Measurements from ENCODE around the gene GTF3C1.

GTF3C1 gene

DNA sequence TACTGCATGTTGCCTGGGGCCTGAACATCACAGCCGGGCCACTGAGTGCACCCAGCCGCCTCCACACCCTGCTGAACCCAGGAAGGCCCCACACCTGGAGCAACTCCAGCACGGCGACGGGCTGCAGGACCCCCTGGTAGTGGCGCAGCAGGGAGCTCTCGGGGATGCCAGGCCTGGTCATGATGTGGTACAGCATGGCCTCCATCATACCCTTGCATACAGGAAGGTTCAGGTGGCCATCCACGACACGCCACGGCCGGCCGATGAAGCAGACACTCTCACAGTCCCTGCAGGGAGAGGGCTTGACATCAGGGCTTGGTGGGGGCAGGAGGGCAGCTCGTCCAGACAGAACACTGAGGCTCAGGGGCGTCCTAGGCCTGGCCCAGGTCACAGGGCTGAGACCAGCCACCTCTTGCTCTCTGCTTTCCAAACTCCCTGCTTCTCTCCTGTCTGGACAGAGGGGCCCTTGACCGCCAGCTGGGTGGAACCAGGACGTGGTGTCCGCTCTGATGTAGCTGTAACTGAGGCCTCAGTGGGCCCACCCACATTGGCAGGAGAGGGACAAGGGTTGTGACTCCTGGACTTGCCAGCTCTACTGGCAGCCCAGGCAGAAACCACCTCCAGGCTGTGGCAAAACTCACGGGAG is 87.4 kb downstream of the GTF3C1 start:
- no peak for DNase-seq (ENCODE audit: extremely low spot score)
- CTCF ChIA-PET = interaction anchor here (0.7 to 1.6 kb wide), 7 partner anchors 95 to 308 kb away, joined by 3 to 7 read pairs (median 4); no protein-coding TSS in a partner anchor
- TF ChIP-seq, protein P1, sequence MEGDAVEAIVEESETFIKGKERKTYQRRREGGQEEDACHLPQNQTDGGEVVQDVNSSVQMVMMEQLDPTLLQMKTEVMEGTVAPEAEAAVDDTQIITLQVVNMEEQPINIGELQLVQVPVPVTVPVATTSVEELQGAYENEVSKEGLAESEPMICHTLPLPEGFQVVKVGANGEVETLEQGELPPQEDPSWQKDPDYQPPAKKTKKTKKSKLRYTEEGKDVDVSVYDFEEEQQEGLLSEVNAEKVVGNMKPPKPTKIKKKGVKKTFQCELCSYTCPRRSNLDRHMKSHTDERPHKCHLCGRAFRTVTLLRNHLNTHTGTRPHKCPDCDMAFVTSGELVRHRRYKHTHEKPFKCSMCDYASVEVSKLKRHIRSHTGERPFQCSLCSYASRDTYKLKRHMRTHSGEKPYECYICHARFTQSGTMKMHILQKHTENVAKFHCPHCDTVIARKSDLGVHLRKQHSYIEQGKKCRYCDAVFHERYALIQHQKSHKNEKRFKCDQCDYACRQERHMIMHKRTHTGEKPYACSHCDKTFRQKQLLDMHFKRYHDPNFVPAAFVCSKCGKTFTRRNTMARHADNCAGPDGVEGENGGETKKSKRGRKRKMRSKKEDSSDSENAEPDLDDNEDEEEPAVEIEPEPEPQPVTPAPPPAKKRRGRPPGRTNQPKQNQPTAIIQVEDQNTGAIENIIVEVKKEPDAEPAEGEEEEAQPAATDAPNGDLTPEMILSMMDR (IDR thresholded peaks at IDR 0.05; ENCODE audit: control extremely low read depth, extremely low read depth, low read depth, missing control alignments) = no peak
- POLR2A ChIA-PET = no interaction called here

DNA sequence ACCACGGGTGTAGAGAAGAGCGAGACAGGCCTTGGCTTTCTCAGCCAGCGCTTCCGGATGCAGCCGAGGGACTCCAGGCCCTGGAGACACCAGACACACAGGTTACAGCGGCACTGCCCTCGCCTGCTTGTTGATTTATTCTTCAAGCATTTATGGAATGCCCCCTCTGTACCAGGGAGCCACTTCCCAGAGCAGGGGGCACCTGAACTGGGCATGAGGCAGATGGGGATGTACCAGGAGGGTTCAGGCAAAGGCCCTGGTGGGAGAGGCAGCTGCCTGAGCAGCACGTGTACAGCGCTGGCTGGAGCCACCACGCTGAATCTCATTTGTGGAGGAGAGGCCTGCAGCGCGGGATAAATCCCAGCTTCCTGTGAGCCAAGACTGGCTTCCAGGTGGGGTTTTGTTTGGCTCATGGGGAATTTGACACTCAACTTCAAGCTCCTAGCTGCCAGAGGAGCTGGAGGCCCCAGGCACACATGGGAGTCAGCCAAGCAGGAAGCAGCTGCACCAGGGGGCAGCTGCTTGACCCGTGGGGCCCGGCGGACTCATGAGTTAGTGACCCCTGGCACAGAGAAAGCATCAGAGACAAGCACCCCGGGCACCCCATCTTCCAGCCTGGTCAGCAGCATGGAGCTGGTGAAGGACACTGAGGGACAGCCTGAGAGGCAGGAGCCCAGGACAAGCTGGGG is 88.1 kb downstream of the GTF3C1 start:
- TF ChIP-seq, protein P1 (IDR thresholded peaks at IDR 0.05; ENCODE audit: control extremely low read depth, extremely low read depth, low read depth, missing control alignments) = no peak
- POLR2A ChIA-PET = no interaction called here
- CTCF ChIA-PET = interaction anchor here (0.7 to 1.6 kb wide), 5 partner anchors 94 to 283 kb away, joined by 3 to 7 read pairs (median 4); no protein-coding TSS in a partner anchor
- DNase-seq (ENCODE audit: extremely low spot score) = no peak

DNA sequence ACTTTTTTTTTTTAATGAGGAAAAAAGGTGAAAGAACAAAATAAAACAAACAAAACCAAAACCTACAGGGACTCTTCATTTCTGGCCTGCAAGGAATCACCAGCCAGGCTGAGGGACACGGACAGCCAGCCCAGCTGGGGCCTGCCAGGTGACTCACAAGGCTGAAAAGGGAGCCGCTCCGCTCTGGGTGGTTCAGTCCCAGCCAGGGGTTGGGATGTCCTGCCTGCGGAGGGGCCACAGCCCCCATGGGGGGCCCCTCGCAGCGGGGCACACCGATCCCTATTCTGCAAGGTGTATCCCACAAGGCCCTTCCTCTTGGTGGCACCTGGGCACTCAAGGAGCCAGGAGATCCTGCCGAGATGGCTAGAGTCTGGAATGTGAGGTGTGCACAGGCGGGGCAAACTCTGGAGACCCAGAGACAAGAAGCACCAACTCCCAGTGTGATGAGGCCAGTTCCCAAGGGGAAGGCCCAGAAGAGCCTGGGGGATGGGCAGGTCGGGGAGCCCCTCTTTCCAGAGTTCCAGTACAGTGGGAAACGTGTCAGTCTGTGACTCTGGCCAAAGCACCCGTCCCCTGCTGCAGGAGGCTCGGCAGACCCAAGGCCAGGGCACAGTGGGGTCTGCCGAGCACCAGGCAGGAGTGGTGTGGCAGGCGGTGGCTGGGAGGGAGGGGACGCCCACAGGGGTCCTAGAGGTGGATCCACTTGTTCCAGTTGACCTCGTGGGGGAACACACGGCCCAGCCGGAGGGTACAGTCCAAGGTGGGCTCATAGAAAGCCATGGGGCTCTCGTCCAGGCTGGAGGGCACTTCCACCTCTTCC is 88.8 kb downstream of the GTF3C1 start:
- TF ChIP-seq, protein P1 (IDR thresholded peaks at IDR 0.05; ENCODE audit: control extremely low read depth, extremely low read depth, low read depth, missing control alignments) = no peak
- ChIA-PET CTCF (interaction anchor here (1.0 to 3.4 kb wide), 4 partner anchors 93 to 282 kb away, joined by 3 to 24 read pairs (median 14); no protein-coding TSS in a partner anchor), POLR2A (no interaction called here)
- DNase-seq (ENCODE audit: extremely low spot score) = no peak

DNA sequence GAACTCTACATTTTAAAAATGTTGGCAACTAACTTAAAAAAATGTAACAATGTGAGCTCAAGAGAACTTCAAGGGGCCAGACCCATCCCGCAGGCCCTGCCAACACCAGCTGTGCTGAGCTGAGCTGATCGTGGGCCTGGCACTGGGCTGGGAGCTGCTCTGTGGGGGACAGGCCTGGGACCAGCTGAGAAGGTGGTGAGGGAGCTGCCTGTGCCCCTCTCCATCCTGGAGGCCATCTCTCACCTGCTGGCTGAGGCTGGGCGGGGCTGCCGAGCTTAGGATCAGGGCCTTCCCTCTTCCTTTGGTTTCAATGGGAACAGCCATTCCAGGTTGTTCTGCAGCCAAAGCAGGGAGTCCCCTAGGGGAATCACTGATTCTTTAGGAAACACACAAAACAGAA is 89.5 kb downstream of the GTF3C1 start:
- TF ChIP-seq, protein P1 (IDR thresholded peaks at IDR 0.05; ENCODE audit: control extremely low read depth, extremely low read depth, low read depth, missing control alignments) = no peak
- DNase-seq (ENCODE audit: extremely low spot score) = no peak
- POLR2A ChIA-PET = interaction anchor here (1.4 kb wide), 1 partner anchor 10 kb away, joined by 4 read pairs; no protein-coding TSS in a partner anchor
- CTCF ChIA-PET = interaction anchor here (0.7 to 3.4 kb wide), 6 partner anchors 14 to 281 kb away, joined by 3 to 24 read pairs (median 3); partner anchors contain the start of gene IL21R

DNA sequence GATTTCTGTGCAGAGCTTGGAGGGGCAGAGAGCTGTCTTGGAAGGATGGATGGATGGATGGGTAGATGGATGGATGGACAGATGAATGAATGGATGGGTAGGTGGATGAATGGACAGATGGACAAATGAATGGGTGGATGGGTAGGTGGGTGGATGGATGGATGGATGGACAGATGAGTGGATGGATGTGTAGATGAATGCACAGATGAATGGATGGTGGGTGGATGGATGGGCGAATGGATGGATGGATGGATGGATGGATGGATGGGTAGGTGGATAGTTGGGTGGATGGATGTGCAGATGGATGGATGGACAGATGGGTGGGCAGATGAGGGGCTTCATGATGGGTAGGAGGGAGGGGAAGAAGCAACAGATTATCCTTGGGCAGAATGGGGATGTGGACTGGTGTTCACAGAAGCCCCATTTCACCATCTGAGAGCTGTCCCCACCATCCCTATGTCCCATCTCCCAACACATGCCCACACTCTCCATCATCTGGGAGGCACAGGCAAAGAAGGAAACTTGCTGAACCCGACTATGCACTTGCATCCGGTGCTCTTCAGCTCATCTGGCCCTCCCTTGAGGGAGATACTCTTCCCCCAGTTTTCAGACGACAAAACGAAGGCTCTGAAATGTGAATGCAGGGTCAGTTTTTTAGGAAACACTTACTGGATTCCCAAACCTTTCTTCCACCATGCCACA is 90.6 kb downstream of the GTF3C1 start:
- no peak for DNase-seq (ENCODE audit: extremely low spot score)
- POLR2A ChIA-PET = interaction anchor here (1.4 kb wide), 1 partner anchor 8 kb away, joined by 4 read pairs; no protein-coding TSS in a partner anchor
- CTCF ChIA-PET = interaction anchor here (0.7 to 3.4 kb wide), 8 partner anchors 12 to 306 kb away, joined by 3 to 24 read pairs (median 3); partner anchors contain the start of gene IL21R
- TF ChIP-seq, protein P1 (IDR thresholded peaks at IDR 0.05; ENCODE audit: control extremely low read depth, extremely low read depth, low read depth, missing control alignments) = no peak
